NT2/D1 (cell line): ENCODE results near the gene ATAD2B.

Source experiments
- SUZ12 ChIP-seq: IDR thresholded peaks from 2 replicates; pipeline ENCODE4 v1.6.1; 2011; ENCODE audit not compliant: insufficient read length, insufficient read depth; ENCODE audit errors: extremely low read depth
- ZNF274 ChIP-seq: IDR thresholded peaks from 2 replicates; pipeline ENCODE4 v1.6.1; 2011; ENCODE audit warnings: mild to moderate bottlenecking, low read depth, low read length

DNA sequence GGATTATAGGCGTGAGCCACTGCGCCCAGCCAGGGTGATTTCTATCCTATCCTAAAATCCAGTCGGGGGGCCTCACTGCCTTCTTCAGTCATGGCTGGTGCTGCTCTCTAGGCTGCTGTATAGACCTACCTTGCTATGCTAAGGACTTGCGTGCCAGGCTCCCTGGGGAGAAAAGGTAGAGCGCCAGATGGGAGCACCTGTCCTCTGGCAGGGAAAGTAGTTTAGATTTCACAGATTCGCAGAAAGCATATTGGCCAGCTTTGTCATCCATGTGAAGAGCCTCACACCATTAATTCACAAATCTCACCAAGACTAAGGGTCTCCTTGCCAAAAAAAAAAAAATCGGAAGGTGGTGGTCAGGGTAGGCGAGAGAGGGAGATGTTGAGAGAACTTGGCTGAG lies 217.6 kb downstream of the ATAD2B start:
- no peak for TF ChIP-seq SUZ12
- no peak for TF ChIP-seq ZNF274
